Astrocyte (in vitro differentiated cells and primary cell): ENCODE measurements around the gene PXMP4. TPM values are rescaled to one million over a fixed set of nuclear protein-coding genes. Genes with fewer than 3 reads are reported as not detected.

Experiments used
- DNase-seq: peaks from one replicate; pipeline ENCODE4 v3.0.0-alpha.2; 2010; ENCODE audit warnings: low read depth
- FAIRE-seq: peaks from 2 replicates; lab custom pipeline; 2011; peaks lifted over from hg19 to GRCh38; lab: Jason Lieb, UNC
- H2AFZ ChIP-seq: 2 replicates; pipeline ENCODE4 v1.6.0; 2012; ENCODE audit warnings: low read depth, low read length, inconsistent platforms
- H3K27ac ChIP-seq: 2 replicates; pipeline ENCODE4 v1.5.1; 2011; ENCODE audit warnings: low read depth, low read length, inconsistent platforms
- H3K27me3 ChIP-seq: 2 replicates; pipeline ENCODE4 v1.6.0; 2011; ENCODE audit warnings: low read length, inconsistent platforms; ENCODE audit not compliant: insufficient read depth
- H3K36me3 ChIP-seq: 2 replicates; pipeline ENCODE4 v1.5.1; 2011; ENCODE audit warnings: low read length, inconsistent platforms; ENCODE audit not compliant: insufficient read depth
- H3K4me1 ChIP-seq: 2 replicates; pipeline ENCODE4 v1.5.1; 2011; ENCODE audit warnings: low read length, inconsistent platforms; ENCODE audit not compliant: insufficient read depth
- H3K4me2 ChIP-seq: 2 replicates; pipeline ENCODE4 v1.6.0; 2012; ENCODE audit warnings: low read length, inconsistent platforms
- H3K4me3 ChIP-seq: 2 replicates; pipeline ENCODE4 v1.5.1; 2011; ENCODE audit warnings: low read depth, mild to moderate bottlenecking, low read length, inconsistent platforms; ENCODE audit not compliant: insufficient read depth
- H3K79me2 ChIP-seq: 2 replicates; pipeline ENCODE4 v1.6.0; 2012; ENCODE audit warnings: mild to moderate bottlenecking, low read length, inconsistent platforms; ENCODE audit not compliant: insufficient read depth
- H3K9ac ChIP-seq: 2 replicates; pipeline ENCODE4 v1.6.0; 2012; ENCODE audit warnings: mild to moderate bottlenecking, low read length, inconsistent platforms
- H3K9me3 ChIP-seq: 2 replicates; pipeline ENCODE4 v1.5.1; 2012; ENCODE audit warnings: low read depth, mild to moderate bottlenecking, low read length, inconsistent platforms; ENCODE audit not compliant: insufficient read depth
- H4K20me1 ChIP-seq: 2 replicates; pipeline ENCODE4 v1.6.0; 2012; ENCODE audit warnings: low read length, inconsistent platforms; ENCODE audit not compliant: insufficient read depth
- H3K27ac Mint-ChIP-seq: one replicate; pipeline ENCODE4 v1.8.0; 2021; ENCODE audit warnings: mild to moderate bottlenecking, mixed read lengths; ENCODE audit not compliant: unreplicated experiment
- H3K27me3 Mint-ChIP-seq: one replicate; pipeline ENCODE4 v1.8.0; 2021; ENCODE audit warnings: low read depth, mixed read lengths; ENCODE audit not compliant: unreplicated experiment
- H3K36me3 Mint-ChIP-seq: one replicate; pipeline ENCODE4 v1.8.0; 2021; ENCODE audit warnings: low read depth, mixed read lengths; ENCODE audit not compliant: unreplicated experiment
- H3K4me1 Mint-ChIP-seq: one replicate; pipeline ENCODE4 v1.8.0; 2021; ENCODE audit warnings: low read depth, mixed read lengths; ENCODE audit not compliant: unreplicated experiment
- H3K4me3 Mint-ChIP-seq: one replicate; pipeline ENCODE4 v1.8.0; 2021; ENCODE audit warnings: mild to moderate bottlenecking, moderate library complexity, mixed read lengths; ENCODE audit not compliant: unreplicated experiment
- H3K9me3 Mint-ChIP-seq: one replicate; pipeline ENCODE4 v1.8.0; 2021; ENCODE audit warnings: mild to moderate bottlenecking, mixed read lengths; ENCODE audit not compliant: unreplicated experiment
- EZH2 ChIP-seq: IDR thresholded peaks from 2 replicates; pipeline ENCODE4 v1.6.1; 2012; ENCODE audit warnings: mild to moderate bottlenecking, low read length, inconsistent platforms; ENCODE audit not compliant: insufficient read depth
- total RNA-seq: library from RNA; stranded (reverse); gene quantifications from 2 replicates; pipeline ENCODE4 v1.2.1, GENCODE V29; 2021
- TF ChIP-seq, protein P1 (sequence below): IDR thresholded peaks from 2 replicates; pipeline ENCODE4 v1.5.1; 2011; ENCODE audit warnings: low read depth, mild to moderate bottlenecking, inconsistent platforms, low read length, moderate library complexity; ENCODE audit not compliant: insufficient read depth

Gene PXMP4
- total RNA-seq, 1 donor from 2014 or later, result 1.1 TPM

GRCh38 chr20:33660035-33660684 lies 60.0 kb downstream of the PXMP4 start:
- Mint-ChIP-seq H3K27me3 (no peaks in the 10 kb centered on the region), H3K27ac (no peak overlapping the region), H3K4me3 (no peak overlapping the region), H3K36me3 (no peaks in the 10 kb centered on the region), H3K9me3 (no peaks in the 10 kb centered on the region), H3K4me1 (peaks cover 11% of the 10 kb centered on the region)
- Histone ChIP-seq H4K20me1 (no peaks in the 10 kb centered on the region), H3K36me3 (no peaks in the 10 kb centered on the region), H3K4me3 (no peak overlapping the region), H3K27ac (no peak overlapping the region), H3K4me2 (no peak overlapping the region), H3K27me3 (no peaks in the 10 kb centered on the region), H3K79me2 (no peaks in the 10 kb centered on the region), H3K4me1 (peaks cover 7% of the 10 kb centered on the region), H3K9ac (no peak overlapping the region), H3K9me3 (no peaks in the 10 kb centered on the region), H2AFZ (no peak overlapping the region)
- FAIRE-seq (no peak), DNase-seq (no peak)
- TF ChIP-seq, protein P1, sequence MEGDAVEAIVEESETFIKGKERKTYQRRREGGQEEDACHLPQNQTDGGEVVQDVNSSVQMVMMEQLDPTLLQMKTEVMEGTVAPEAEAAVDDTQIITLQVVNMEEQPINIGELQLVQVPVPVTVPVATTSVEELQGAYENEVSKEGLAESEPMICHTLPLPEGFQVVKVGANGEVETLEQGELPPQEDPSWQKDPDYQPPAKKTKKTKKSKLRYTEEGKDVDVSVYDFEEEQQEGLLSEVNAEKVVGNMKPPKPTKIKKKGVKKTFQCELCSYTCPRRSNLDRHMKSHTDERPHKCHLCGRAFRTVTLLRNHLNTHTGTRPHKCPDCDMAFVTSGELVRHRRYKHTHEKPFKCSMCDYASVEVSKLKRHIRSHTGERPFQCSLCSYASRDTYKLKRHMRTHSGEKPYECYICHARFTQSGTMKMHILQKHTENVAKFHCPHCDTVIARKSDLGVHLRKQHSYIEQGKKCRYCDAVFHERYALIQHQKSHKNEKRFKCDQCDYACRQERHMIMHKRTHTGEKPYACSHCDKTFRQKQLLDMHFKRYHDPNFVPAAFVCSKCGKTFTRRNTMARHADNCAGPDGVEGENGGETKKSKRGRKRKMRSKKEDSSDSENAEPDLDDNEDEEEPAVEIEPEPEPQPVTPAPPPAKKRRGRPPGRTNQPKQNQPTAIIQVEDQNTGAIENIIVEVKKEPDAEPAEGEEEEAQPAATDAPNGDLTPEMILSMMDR, result no peak
- TF ChIP-seq EZH2, result no peak

- H3K27me3 Mint-ChIP-seq, result peaks cover 3% of the 10 kb centered on the region
- no peaks in the 10 kb centered on the region for H3K9me3 Mint-ChIP-seq
- Histone ChIP-seq H4K20me1 (no peaks in the 10 kb centered on the region), H3K79me2 (no peaks in the 10 kb centered on the region), H3K9me3 (no peaks in the 10 kb centered on the region), H3K27me3 (no peaks in the 10 kb centered on the region), H3K4me2 (no peak overlapping the region), H3K4me3 (no peak overlapping the region), H3K9ac (no peak overlapping the region), H3K27ac (no peak overlapping the region), H3K36me3 (no peaks in the 10 kb centered on the region), H2AFZ (no peak overlapping the region), H3K4me1 (peaks cover 7% of the 10 kb centered on the region)
- DNase-seq, result no peak
- no peak overlapping the region for H3K27ac Mint-ChIP-seq
- no peak for TF ChIP-seq EZH2
- TF ChIP-seq, protein P1, result no peak
- H3K4me3 Mint-ChIP-seq, result no peak overlapping the region
- H3K36me3 Mint-ChIP-seq, result no peaks in the 10 kb centered on the region
- FAIRE-seq, result no peak
- H3K4me1 Mint-ChIP-seq, result peaks cover 8% of the 10 kb centered on the region
Measured at GRCh38 chr20:33659341-33660034, 60.6 kb downstream of the PXMP4 start.

GRCh38 chr20:33658929-33659328 lies 61.2 kb downstream of the PXMP4 start:
- no peak for FAIRE-seq
- no peak overlapping the region for H3K9ac ChIP-seq
- H3K4me3 Mint-ChIP-seq, result no peak overlapping the region

More at GRCh38 chr20:33658929-33659328, 61.2 kb downstream of the PXMP4 start:
- no peaks in the 10 kb centered on the region for H3K36me3 ChIP-seq
- no peak overlapping the region for H3K4me2 ChIP-seq
- H3K27me3 Mint-ChIP-seq, result peaks cover 3% of the 10 kb centered on the region
- H3K9me3 Mint-ChIP-seq, result no peaks in the 10 kb centered on the region
- peaks cover 6% of the 10 kb centered on the region for H3K4me1 Mint-ChIP-seq
- TF ChIP-seq, protein P1, result no peak
- no peak for TF ChIP-seq EZH2
- no peaks in the 10 kb centered on the region for H4K20me1 ChIP-seq
- no peak overlapping the region for H3K27ac Mint-ChIP-seq
- no peaks in the 10 kb centered on the region for H3K79me2 ChIP-seq
- H3K27ac ChIP-seq, result no peak overlapping the region
- no peaks in the 10 kb centered on the region for H3K9me3 ChIP-seq
- H3K4me1 ChIP-seq, result peaks cover 3% of the 10 kb centered on the region
- H3K4me3 ChIP-seq, result no peak overlapping the region
- H3K27me3 ChIP-seq, result no peaks in the 10 kb centered on the region
- H3K36me3 Mint-ChIP-seq, result no peaks in the 10 kb centered on the region
- H2AFZ ChIP-seq, result no peak overlapping the region
- DNase-seq, result no peak
